ENCODE measurements around the gene CYTH2.
A peak's percentile ranks its signal among the peaks of the same experiment; 100 is the strongest.

The CYTH2 gene

GRCh38 chr19:48496959-48497727 lies 28.0 kb downstream of the CYTH2 start:
- TF ChIP-seq ZNF565 (CRISPR knock-in tag; conservative IDR thresholded peaks at IDR 0.05; ENCODE audit: low read depth) (no peak), ESRRG (CRISPR knock-in tag; IDR thresholded peaks at IDR 0.05) (no peak), ZC3H10 (CRISPR knock-in tag; IDR thresholded peaks at IDR 0.05) (no peak), ISL1 (CRISPR knock-in tag; IDR thresholded peaks at IDR 0.05) (no peak), ZFP30 (CRISPR knock-in tag; IDR thresholded peaks at IDR 0.05) (no peak), GLIS3 (CRISPR knock-in tag; IDR thresholded peaks at IDR 0.05) (no peak), POU6F1 (CRISPR knock-in tag; IDR thresholded peaks at IDR 0.05; ENCODE audit: borderline replicate concordance, low read depth) (no peak), CSRNP3 (CRISPR knock-in tag; IDR thresholded peaks at IDR 0.05) (no peak), ZNF8 (CRISPR knock-in tag; IDR thresholded peaks at IDR 0.05) (no peak), ARNTL (CRISPR knock-in tag; IDR thresholded peaks at IDR 0.05; ENCODE audit: borderline replicate concordance, low read depth) (no peak), ZNF70 (CRISPR knock-in tag; IDR thresholded peaks at IDR 0.05) (no peak)
- no peak for ATAC-seq

- no peak for ATAC-seq
- TF ChIP-seq BACH2 (CRISPR knock-in tag; IDR thresholded peaks at IDR 0.05; ENCODE audit: borderline replicate concordance) = no peak
- TF ChIP-seq CSRNP3 (CRISPR knock-in tag; IDR thresholded peaks at IDR 0.05) = no peak
- no peak for TF ChIP-seq CSDC2 (CRISPR knock-in tag; IDR thresholded peaks at IDR 0.05)
- TF ChIP-seq PPARA (CRISPR knock-in tag; IDR thresholded peaks at IDR 0.05; ENCODE audit: borderline replicate concordance) = no peak
- no peak for TF ChIP-seq TCF4 (CRISPR knock-in tag; IDR thresholded peaks at IDR 0.05; ENCODE audit: borderline replicate concordance)
- TF ChIP-seq ZFP30 (CRISPR knock-in tag; IDR thresholded peaks at IDR 0.05) = no peak
- TF ChIP-seq PATZ1 (CRISPR knock-in tag; IDR thresholded peaks at IDR 0.05; ENCODE audit: borderline replicate concordance) = no peak
- TF ChIP-seq OSR1 (CRISPR knock-in tag; IDR thresholded peaks at IDR 0.05) = no peak
- no peak for TF ChIP-seq ZNF565 (CRISPR knock-in tag; conservative IDR thresholded peaks at IDR 0.05; ENCODE audit: low read depth)
- no peak for TF ChIP-seq GLIS3 (CRISPR knock-in tag; IDR thresholded peaks at IDR 0.05)
- TF ChIP-seq RARB (CRISPR knock-in tag; IDR thresholded peaks at IDR 0.05) = no peak
- no peak for TF ChIP-seq ARNTL (CRISPR knock-in tag; IDR thresholded peaks at IDR 0.05; ENCODE audit: borderline replicate concordance, low read depth)
- no peak for TF ChIP-seq TOX (CRISPR knock-in tag; IDR thresholded peaks at IDR 0.05; ENCODE audit: borderline replicate concordance)
These were observed 28.8 kb downstream of the CYTH2 start for GRCh38 chr19:48497728-48498594.

GRCh38 chr19:48498595-48499311 lies 29.6 kb downstream of the CYTH2 start:
- ATAC-seq = 0 out of 3 replicates have a peak, but pooled peaks have one; percentile 15
- TF ChIP-seq ARNTL (CRISPR knock-in tag; IDR thresholded peaks at IDR 0.05; ENCODE audit: borderline replicate concordance, low read depth) (no peak), ZNF8 (CRISPR knock-in tag; IDR thresholded peaks at IDR 0.05) (no peak), CSDC2 (CRISPR knock-in tag; IDR thresholded peaks at IDR 0.05) (no peak), TSHZ2 (CRISPR knock-in tag; IDR thresholded peaks at IDR 0.05) (no peak), POU6F1 (CRISPR knock-in tag; IDR thresholded peaks at IDR 0.05; ENCODE audit: borderline replicate concordance, low read depth) (no peak), SNAI2 (CRISPR knock-in tag; IDR thresholded peaks at IDR 0.05) (no peak), TCF4 (CRISPR knock-in tag; IDR thresholded peaks at IDR 0.05; ENCODE audit: borderline replicate concordance) (no peak), ZNF565 (CRISPR knock-in tag; conservative IDR thresholded peaks at IDR 0.05; ENCODE audit: low read depth) (no peak), ZFP30 (CRISPR knock-in tag; IDR thresholded peaks at IDR 0.05) (no peak), PPARA (CRISPR knock-in tag; IDR thresholded peaks at IDR 0.05; ENCODE audit: borderline replicate concordance) (no peak)
